K562 (cell line): ENCODE results near the gene TARBP2. TPM values are rescaled to one million over a fixed set of nuclear protein-coding genes. Genes with fewer than 3 reads are reported as not detected.

ENCODE experiments used
- BDP1 ChIP-seq: IDR thresholded peaks from 3 replicates; pipeline ENCODE4 v1.6.1; 2011; ENCODE audit not compliant: insufficient read length, insufficient read depth
- GATA2 ChIP-seq: sonication (generic); formaldehyde crosslinking; IDR thresholded peaks from 2 replicates; pipeline ENCODE4 v1.4.0; 2020; ENCODE audit warnings: mild to moderate bottlenecking, missing genetic modification reagents
- GTF2E2 ChIP-seq: fragments of 200-800 bp; sonication (Bioruptor generic); IDR thresholded peaks from 2 replicates; pipeline ENCODE4 v1.6.1; 2016; ENCODE audit warnings: missing genetic modification characterization, missing compliant biosample characterization
- HCFC1 ChIP-seq: IDR thresholded peaks from 2 replicates; pipeline ENCODE4 v1.6.1; 2012; ENCODE audit warnings: low read depth, low read length, improper control_type of control experiment
- HDAC6 ChIP-seq: IDR thresholded peaks from 2 replicates; pipeline ENCODE4 v1.6.1; 2012; ENCODE audit warnings: low read depth, mild to moderate bottlenecking, control low read depth, inconsistent platforms, low read length, moderate library complexity
- HNRNPUL1 ChIP-seq: fragments of 200-400 bp; formaldehyde crosslinking; IDR thresholded peaks from 2 replicates; pipeline ENCODE4 v1.6.1; 2017; ENCODE audit warnings: low read length
- KAT7 ChIP-seq: sonication (generic); formaldehyde crosslinking; IDR thresholded peaks from 2 replicates; pipeline ENCODE4 v1.8.0; 2022; ENCODE audit warnings: missing genetic modification reagents, mild to moderate bottlenecking, borderline replicate concordance
- PATZ1 ChIP-seq: fragments of 250-450 bp; sonication (Bioruptor Pico); IDR thresholded peaks from 2 replicates; pipeline ENCODE4 v1.5.0; 2020; ENCODE audit warnings: mild to moderate bottlenecking, borderline replicate concordance
- PML ChIP-seq: IDR thresholded peaks from 2 replicates; pipeline ENCODE4 v1.6.1; 2012; ENCODE audit warnings: low read length, inconsistent platforms
- PPARD ChIP-seq: fragments of 250-450 bp; sonication (Bioruptor Pico); IDR thresholded peaks from 2 replicates; pipeline ENCODE4 v1.8.0; 2022; ENCODE audit warnings: inconsistent platforms, mild to moderate bottlenecking, moderate library complexity
- PTRF ChIP-seq: fragments of 450-650 bp; IDR thresholded peaks from 2 replicates; pipeline ENCODE4 v1.6.1; 2016; ENCODE audit warnings: mild to moderate bottlenecking, missing genetic modification characterization, missing compliant biosample characterization
- RBM22 ChIP-seq: fragments of 200-400 bp; formaldehyde crosslinking; IDR thresholded peaks from 2 replicates; pipeline ENCODE4 v1.6.1; 2018; ENCODE audit warnings: low read length, low read depth; ENCODE audit not compliant: poor library complexity, severe bottlenecking
- RBM25 ChIP-seq: fragments of 200-400 bp; formaldehyde crosslinking; IDR thresholded peaks from 2 replicates; pipeline ENCODE4 v1.6.1; 2018; ENCODE audit warnings: low read length, low read depth, moderate library complexity; ENCODE audit not compliant: severe bottlenecking
- TCF7 ChIP-seq: sonication (generic); IDR thresholded peaks from 2 replicates; pipeline ENCODE4 v1.6.1; 2016; ENCODE audit warnings: antibody characterized with exemption, borderline replicate concordance
- ZNF174 ChIP-seq: fragments of 250-450 bp; sonication (Bioruptor Pico); IDR thresholded peaks from 2 replicates; pipeline ENCODE4 v1.4.0; 2020; ENCODE audit warnings: mild to moderate bottlenecking
- ZNF324 ChIP-seq: fragments of 250-450 bp; sonication (Bioruptor Pico); IDR thresholded peaks from 2 replicates; pipeline ENCODE4 v1.4.0; 2020; ENCODE audit warnings: mild to moderate bottlenecking
- ZNF551 ChIP-seq: fragments of 250-450 bp; sonication (Bioruptor Pico); IDR thresholded peaks from 2 replicates; pipeline ENCODE4 v1.5.0; 2021; ENCODE audit warnings: mild to moderate bottlenecking, moderate library complexity
- ZNF639 ChIP-seq, 2 experiments: fragments of 200-800 bp in 1 of 2; sonication (Bioruptor generic) in 1 of 2; sonication (generic) in 1 of 2; formaldehyde crosslinking in 1 of 2; IDR thresholded peaks in 1 of 2; conservative IDR thresholded peaks in 1 of 2; 2 replicates each; pipeline versions ENCODE4 v1.5.0 to v1.6.1; 2016 to 2020; ENCODE audit warnings: missing compliant biosample characterization in 1 of 2, missing genetic modification characterization in 1 of 2, missing genetic modification reagents in 1 of 2
- ZSCAN32 ChIP-seq: fragments of 450-650 bp; formaldehyde crosslinking; IDR thresholded peaks from 2 replicates; pipeline ENCODE4 v1.4.0; 2020; ENCODE audit warnings: mild to moderate bottlenecking, moderate library complexity
- polyA plus RNA-seq, 8 experiments: library from polyadenylated mRNA; depleted of rRNA in 4 of 8; stranded (reverse) in 5 of 8; unstranded in 3 of 8; fragments of >200 nt; fragmentation: Nextera tagmentation in 2 of 8; fragmentation: Illumina TruSeq in 1 of 8; extraction: Ambion mirVana in 2 of 8; extraction: Trizol in 1 of 8; gene quantifications; 2 replicates each; pipeline versions ENCODE4 v1.2.1 to v1.2.3, GENCODE V29; 2011 to 2014; ENCODE audit warnings: inconsistent platforms in 1 of 8, missing spikeins in 1 of 8
- total RNA-seq, 7 experiments: library from RNA; depleted of rRNA in 6 of 7; stranded (reverse); fragments of >200 nt in 6 of 7; fragmentation: Illumina TruSeq in 2 of 7; extraction: Trizol in 2 of 7; gene quantifications; 2 replicates each; pipeline versions ENCODE4 v1.2.1 to v1.2.3, GENCODE V29; 2011 to 2021; ENCODE audit warnings: low replicate concordance in 1 of 7
- TF ChIP-seq, protein P1 (sequence below): fragments of 250-450 bp; sonication (Bioruptor Pico); IDR thresholded peaks from 2 replicates; pipeline ENCODE4 v1.6.1; 2021; ENCODE audit warnings: mild to moderate bottlenecking
- TF ChIP-seq, protein P2 (sequence below): fragments of 450-650 bp; IDR thresholded peaks from 2 replicates; pipeline ENCODE4 v1.7.0; 2016; ENCODE audit warnings: borderline replicate concordance
- TF ChIP-seq, protein P3 (sequence below): fragments of 250-450 bp; sonication (Bioruptor Pico); IDR thresholded peaks from 2 replicates; pipeline ENCODE4 v1.8.0; 2022; ENCODE audit warnings: moderate library complexity, mild to moderate bottlenecking, inconsistent platforms

Gene TARBP2
- total and polyA plus RNA-seq, 9 of the 15 experiments (the other 6 are each of a cell fraction or from before 2014, with no cell fraction given): 5.6 to 69.0 (median 44.6) TPM

GRCh38 chr12:53501615-53502181 is 615 bp downstream of the TARBP2 start (continued):
- TF ChIP-seq HCFC1 (no peak), RBM22 (no peak), HDAC6 (no peak), ZNF174 (CRISPR knock-in tag) (no peak), ZNF324 (no peak), PML (no peak), ZNF639 (CRISPR knock-in tag; conservative IDR thresholded peaks at IDR 0.05 in 1 of 2, IDR thresholded peaks at IDR 0.05 in 1 of 2) (no peak), BDP1 (no peak), PPARD (CRISPR knock-in tag) (no peak), RBM25 (no peak), ZSCAN32 (CRISPR knock-in tag) (no peak), TCF7 (no peak; the same call in 1 of the 2 replicates), GTF2E2 (tag) (0 out of 2 replicates have a peak, but pooled peaks have one; percentile 44), PTRF (tag) (no peak), GATA2 (CRISPR knock-in tag) (no peak), ZNF551 (CRISPR knock-in tag) (no peak), HNRNPUL1 (no peak), KAT7 (no peak), PATZ1 (CRISPR knock-in tag) (no peak)
- TF ChIP-seq, protein P1, sequence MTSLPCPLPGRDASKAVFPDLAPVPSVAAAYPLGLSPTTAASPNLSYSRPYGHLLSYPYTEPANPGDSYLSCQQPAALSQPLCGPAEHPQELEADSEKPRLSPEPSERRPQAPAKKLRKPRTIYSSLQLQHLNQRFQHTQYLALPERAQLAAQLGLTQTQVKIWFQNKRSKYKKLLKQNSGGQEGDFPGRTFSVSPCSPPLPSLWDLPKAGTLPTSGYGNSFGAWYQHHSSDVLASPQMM (CRISPR knock-in tag): no peak
- TF ChIP-seq, protein P2, sequence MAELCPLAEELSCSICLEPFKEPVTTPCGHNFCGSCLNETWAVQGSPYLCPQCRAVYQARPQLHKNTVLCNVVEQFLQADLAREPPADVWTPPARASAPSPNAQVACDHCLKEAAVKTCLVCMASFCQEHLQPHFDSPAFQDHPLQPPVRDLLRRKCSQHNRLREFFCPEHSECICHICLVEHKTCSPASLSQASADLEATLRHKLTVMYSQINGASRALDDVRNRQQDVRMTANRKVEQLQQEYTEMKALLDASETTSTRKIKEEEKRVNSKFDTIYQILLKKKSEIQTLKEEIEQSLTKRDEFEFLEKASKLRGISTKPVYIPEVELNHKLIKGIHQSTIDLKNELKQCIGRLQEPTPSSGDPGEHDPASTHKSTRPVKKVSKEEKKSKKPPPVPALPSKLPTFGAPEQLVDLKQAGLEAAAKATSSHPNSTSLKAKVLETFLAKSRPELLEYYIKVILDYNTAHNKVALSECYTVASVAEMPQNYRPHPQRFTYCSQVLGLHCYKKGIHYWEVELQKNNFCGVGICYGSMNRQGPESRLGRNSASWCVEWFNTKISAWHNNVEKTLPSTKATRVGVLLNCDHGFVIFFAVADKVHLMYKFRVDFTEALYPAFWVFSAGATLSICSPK: 0 out of 2 replicates have a peak, but pooled peaks have one; percentile 35
- TF ChIP-seq, protein P3, sequence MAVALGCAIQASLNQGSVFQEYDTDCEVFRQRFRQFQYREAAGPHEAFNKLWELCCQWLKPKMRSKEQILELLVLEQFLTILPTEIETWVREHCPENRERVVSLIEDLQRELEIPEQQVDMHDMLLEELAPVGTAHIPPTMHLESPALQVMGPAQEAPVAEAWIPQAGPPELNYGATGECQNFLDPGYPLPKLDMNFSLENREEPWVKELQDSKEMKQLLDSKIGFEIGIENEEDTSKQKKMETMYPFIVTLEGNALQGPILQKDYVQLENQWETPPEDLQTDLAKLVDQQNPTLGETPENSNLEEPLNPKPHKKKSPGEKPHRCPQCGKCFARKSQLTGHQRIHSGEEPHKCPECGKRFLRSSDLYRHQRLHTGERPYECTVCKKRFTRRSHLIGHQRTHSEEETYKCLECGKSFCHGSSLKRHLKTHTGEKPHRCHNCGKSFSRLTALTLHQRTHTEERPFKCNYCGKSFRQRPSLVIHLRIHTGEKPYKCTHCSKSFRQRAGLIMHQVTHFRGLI (CRISPR knock-in tag): no peak
